ENCODE results near the gene PAPSS2. TPM values are rescaled to one million over a fixed set of nuclear protein-coding genes. Genes with fewer than 3 reads are reported as not detected.

PAPSS2 gene
- total and polyA plus RNA-seq, 2 donors (not counting 3 experiments of a cell fraction or from before 2014, with no cell fraction given): 27.9 to 82.6 TPM

GRCh38 chr10:87622314-87623004 lies 37.2 kb upstream of the PAPSS2 start:
- ChIA-PET POLR2A (no interaction called here), CTCF (no interaction called here)
- Histone ChIP-seq H3K27ac (ENCODE audit: insufficient read depth, low read depth, low read length) (no peak overlapping the region), H4K20me1 (replicated peaks; ENCODE audit: control insufficient read depth, extremely low read depth, insufficient read depth, low read length) (no peaks in the 10 kb centered on the region), H3K79me2 (ENCODE audit: control insufficient read depth, insufficient read depth, low read length) (no peaks in the 10 kb centered on the region), H3K9me3 (replicated peaks; ENCODE audit: control insufficient read depth, insufficient read depth, low read length) (no peaks in the 10 kb centered on the region), H3K27me3 (ENCODE audit: control insufficient read depth in 2 of 2, insufficient read depth in 2 of 2, low read length in 2 of 2) (peaks cover 1 to 7% of the 10 kb centered on the region in 2 experiments), H3K36me3 (ENCODE audit: control insufficient read depth in 2 of 2, extremely low read depth in 1 of 2, insufficient read depth in 2 of 2, low read length in 2 of 2) (no peaks in the 10 kb centered on the region), H3K9me1 (replicated peaks; ENCODE audit: control insufficient read depth, extremely low read depth, insufficient read depth, low read length) (no peaks in the 10 kb centered on the region), H3K4me3 (replicated peaks in 1 of 3; ENCODE audit: insufficient read depth in 1 of 3, low read depth in 1 of 3, low read length in 3 of 3) (no peak overlapping the region), H3K4me2 (ENCODE audit: insufficient read depth, low read length) (no peak overlapping the region), H3K4me1 (ENCODE audit: control insufficient read depth, extremely low read depth, insufficient read depth, low read length) (no peaks in the 10 kb centered on the region), H2AFZ (ENCODE audit: low read depth, low read length) (no peak overlapping the region), H3K9ac (replicated peaks; ENCODE audit: extremely low read depth, insufficient read depth, low read length) (no peak overlapping the region)
- BruUV-seq (replicated peaks): no TSS peak
- dilution Hi-C loops (cut with MboI; ENCODE audit: extremely low pct_ligation_motif_present, low sequenced_read_pairs): no loop called here
- TF ChIP-seq POLR2A (IDR thresholded peaks at IDR 0.05; ENCODE audit: low read depth, low read length): no peak
- no peak for TF ChIP-seq GATA2 (IDR thresholded peaks at IDR 0.05; ENCODE audit: insufficient read depth, insufficient read length, low read depth, low read length)
- TF ChIP-seq CTCF (IDR thresholded peaks at IDR 0.05; ENCODE audit: extremely low read depth in 1 of 2, insufficient read depth in 1 of 2, low read depth in 1 of 2, low read length in 2 of 2): no peak
- DNase-seq (ENCODE audit: low read depth, low spot score): no peak
- intact Hi-C loops (cut with micrococcal nuclease): no loop called here
- FAIRE-seq: no peak

- FAIRE-seq (no peak), DNase-seq (ENCODE audit: low read depth, low spot score) (no peak)
- BruUV-seq (replicated peaks): no TSS peak
- TF ChIP-seq MYC (IDR thresholded peaks at IDR 0.05; ENCODE audit: low read depth, low read length) (no peak), FOS (IDR thresholded peaks at IDR 0.05; ENCODE audit: borderline replicate concordance, insufficient read depth, low read length) (no peak), CTCF (IDR thresholded peaks at IDR 0.05; ENCODE audit: extremely low read depth in 1 of 2, insufficient read depth in 1 of 2, low read depth in 1 of 2, low read length in 2 of 2) (no peak), MAX (IDR thresholded peaks at IDR 0.05; ENCODE audit: insufficient read depth, insufficient read length) (no peak), POLR2AphosphoS5 (IDR thresholded peaks at IDR 0.05; ENCODE audit: insufficient read depth, low read depth, low read length) (no peak), EZH2 (IDR thresholded peaks at IDR 0.05; ENCODE audit: borderline replicate concordance, low read depth, low read length, severe bottlenecking) (no peak), JUN (IDR thresholded peaks at IDR 0.05; ENCODE audit: borderline replicate concordance, insufficient read depth, insufficient read length, low read depth) (no peak), POLR2A (IDR thresholded peaks at IDR 0.05; ENCODE audit: low read depth, low read length) (no peak), GATA2 (IDR thresholded peaks at IDR 0.05; ENCODE audit: insufficient read depth, insufficient read length, low read depth, low read length) (no peak)
- Histone ChIP-seq H3K4me3 (replicated peaks in 1 of 3; ENCODE audit: insufficient read depth in 1 of 3, low read depth in 1 of 3, low read length in 3 of 3) (no peak overlapping the region), H3K36me3 (ENCODE audit: control insufficient read depth in 2 of 2, extremely low read depth in 1 of 2, insufficient read depth in 2 of 2, low read length in 2 of 2) (no peaks in the 10 kb centered on the region), H3K27ac (ENCODE audit: insufficient read depth, low read depth, low read length) (no peak overlapping the region), H4K20me1 (replicated peaks; ENCODE audit: control insufficient read depth, extremely low read depth, insufficient read depth, low read length) (no peaks in the 10 kb centered on the region), H3K79me2 (ENCODE audit: control insufficient read depth, insufficient read depth, low read length) (no peaks in the 10 kb centered on the region), H3K27me3 (ENCODE audit: control insufficient read depth in 2 of 2, insufficient read depth in 2 of 2, low read length in 2 of 2) (peaks cover 0 to 3% of the 10 kb centered on the region in 2 experiments), H3K9ac (replicated peaks; ENCODE audit: extremely low read depth, insufficient read depth, low read length) (no peak overlapping the region), H3K4me1 (ENCODE audit: control insufficient read depth, extremely low read depth, insufficient read depth, low read length) (no peaks in the 10 kb centered on the region), H3K4me2 (ENCODE audit: insufficient read depth, low read length) (no peak overlapping the region), H2AFZ (ENCODE audit: low read depth, low read length) (no peak overlapping the region), H3K9me1 (replicated peaks; ENCODE audit: control insufficient read depth, extremely low read depth, insufficient read depth, low read length) (no peaks in the 10 kb centered on the region), H3K9me3 (replicated peaks; ENCODE audit: control insufficient read depth, insufficient read depth, low read length) (no peaks in the 10 kb centered on the region)
- CTCF ChIA-PET: no interaction called here
- POLR2A ChIA-PET: no interaction called here
- intact Hi-C loops (cut with micrococcal nuclease) (no loop called here), dilution Hi-C loops (cut with MboI; ENCODE audit: extremely low pct_ligation_motif_present, low sequenced_read_pairs) (no loop called here)
These were observed 36.5 kb upstream of the PAPSS2 start for GRCh38 chr10:87623191-87623590.

All from endothelial cell of umbilical vein (primary cell).